Lower leg skin (tissue), 4 donors: ENCODE data around the gene TRPM3. TPM values are rescaled to one million over a fixed set of nuclear protein-coding genes. Genes with fewer than 3 reads are reported as not detected.

ENCODE experiments used
- DNase-seq, 2 donors: peaks; one replicate each; pipeline ENCODE4 v3.0.0-alpha.2; 2019; ENCODE audit warnings: low spot score in 2 of 2
- H3K4me3 ChIP-seq: fragments of 200-600 bp; sonication (generic); 2 replicates; pipeline ENCODE4 v1.5.1; 2017; ENCODE audit warnings: mild to moderate bottlenecking, low read depth; ENCODE audit not compliant: poor library complexity, severe bottlenecking
- POLR2A ChIP-seq, 2 donors: fragments of 450-650 bp; IDR thresholded peaks; one replicate each; pipeline ENCODE4 v1.6.1; 2016 to 2017; ENCODE audit warnings: antibody characterized with exemption in 2 of 2, mild to moderate bottlenecking in 1 of 2, moderate library complexity in 1 of 2
- WGBS, 2 donors: methylation state at CpG; one replicate each; pipeline ENCODE4 v1.1.5; 2018; 5-methylcytosine and 5-hydroxymethylcytosine counted together
- intact Hi-C: fragments of 100-400 bp; cut with DNase I; formaldehyde crosslinking; loops from one replicate; pipeline ENCODE4 v1.15.0; 2023; ENCODE audit warnings: low total_unique reads
- total RNA-seq, 4 donors: library from RNA; depleted of rRNA; stranded (reverse); fragments of >200 nt; gene quantifications; one replicate each; pipeline ENCODE4 v1.1.0, GENCODE V29; 2016
- TF ChIP-seq, protein P1 (sequence below), 3 donors: fragments of 450-650 bp; IDR thresholded peaks; one replicate each; pipeline ENCODE4 v1.5.1; 2016; ENCODE audit warnings: antibody characterized with exemption in 3 of 3, mild to moderate bottlenecking in 3 of 3, moderate library complexity in 2 of 3

Gene TRPM3
- total RNA-seq, 4 donors from 2014 or later, result 0.10 to 0.29 TPM; not detected in 2

DNA sequence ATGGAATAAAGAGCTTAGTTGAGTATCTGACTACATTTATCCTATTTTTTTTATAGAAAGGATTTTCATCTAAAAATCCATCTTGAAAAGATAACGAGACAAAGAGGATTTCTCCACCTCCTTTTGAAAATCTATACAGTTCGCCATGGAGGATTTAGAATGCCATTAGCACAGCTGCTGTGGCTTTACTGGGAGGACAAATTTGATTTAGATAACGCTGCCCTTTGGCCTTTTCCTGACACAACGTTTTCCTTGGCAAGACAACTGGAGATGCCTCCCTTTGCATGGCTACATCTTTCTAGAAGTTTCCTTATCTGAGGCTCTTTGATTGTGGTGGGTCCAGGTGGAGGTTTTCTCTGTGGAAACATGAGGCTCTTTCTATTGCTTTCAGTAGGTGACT, 560.3 kb downstream of the TRPM3 start:
- TF ChIP-seq, protein P1, sequence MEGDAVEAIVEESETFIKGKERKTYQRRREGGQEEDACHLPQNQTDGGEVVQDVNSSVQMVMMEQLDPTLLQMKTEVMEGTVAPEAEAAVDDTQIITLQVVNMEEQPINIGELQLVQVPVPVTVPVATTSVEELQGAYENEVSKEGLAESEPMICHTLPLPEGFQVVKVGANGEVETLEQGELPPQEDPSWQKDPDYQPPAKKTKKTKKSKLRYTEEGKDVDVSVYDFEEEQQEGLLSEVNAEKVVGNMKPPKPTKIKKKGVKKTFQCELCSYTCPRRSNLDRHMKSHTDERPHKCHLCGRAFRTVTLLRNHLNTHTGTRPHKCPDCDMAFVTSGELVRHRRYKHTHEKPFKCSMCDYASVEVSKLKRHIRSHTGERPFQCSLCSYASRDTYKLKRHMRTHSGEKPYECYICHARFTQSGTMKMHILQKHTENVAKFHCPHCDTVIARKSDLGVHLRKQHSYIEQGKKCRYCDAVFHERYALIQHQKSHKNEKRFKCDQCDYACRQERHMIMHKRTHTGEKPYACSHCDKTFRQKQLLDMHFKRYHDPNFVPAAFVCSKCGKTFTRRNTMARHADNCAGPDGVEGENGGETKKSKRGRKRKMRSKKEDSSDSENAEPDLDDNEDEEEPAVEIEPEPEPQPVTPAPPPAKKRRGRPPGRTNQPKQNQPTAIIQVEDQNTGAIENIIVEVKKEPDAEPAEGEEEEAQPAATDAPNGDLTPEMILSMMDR (IDR thresholded peaks at IDR 0.05), result no peak
- no peak for TF ChIP-seq POLR2A (IDR thresholded peaks at IDR 0.05)
- no peak for DNase-seq
- WGBS, 2 donors, result 75 to 83% methylated on average over 4 of the region's 4 CpGs
- intact Hi-C loops, result no loop called here
- H3K4me3 ChIP-seq, result no peak overlapping the region

DNA sequence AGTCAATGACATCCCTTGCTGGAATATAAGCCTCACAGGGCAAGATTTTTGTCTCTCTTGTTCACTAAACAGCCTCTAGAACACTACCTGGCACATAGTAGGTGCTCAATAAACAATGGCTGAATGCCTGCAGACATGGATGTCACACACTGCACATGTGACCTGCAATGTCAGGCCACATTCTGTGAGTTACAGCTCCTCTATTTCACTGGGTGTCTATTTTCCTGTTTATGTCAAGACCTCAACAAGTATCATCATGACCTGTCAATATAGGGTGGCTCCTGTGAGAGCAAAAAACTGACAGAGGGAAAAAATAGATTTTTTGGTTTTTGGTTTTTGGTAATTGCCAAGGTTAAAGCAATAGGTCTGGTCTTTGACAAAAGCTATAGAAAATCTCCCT, 562.3 kb downstream of the TRPM3 start:
- DNase-seq, result no peak
- intact Hi-C loops, result no loop called here
- TF ChIP-seq, protein P1 (IDR thresholded peaks at IDR 0.05), result no peak
- TF ChIP-seq POLR2A (IDR thresholded peaks at IDR 0.05), result no peak
- no peak overlapping the region for H3K4me3 ChIP-seq

DNA sequence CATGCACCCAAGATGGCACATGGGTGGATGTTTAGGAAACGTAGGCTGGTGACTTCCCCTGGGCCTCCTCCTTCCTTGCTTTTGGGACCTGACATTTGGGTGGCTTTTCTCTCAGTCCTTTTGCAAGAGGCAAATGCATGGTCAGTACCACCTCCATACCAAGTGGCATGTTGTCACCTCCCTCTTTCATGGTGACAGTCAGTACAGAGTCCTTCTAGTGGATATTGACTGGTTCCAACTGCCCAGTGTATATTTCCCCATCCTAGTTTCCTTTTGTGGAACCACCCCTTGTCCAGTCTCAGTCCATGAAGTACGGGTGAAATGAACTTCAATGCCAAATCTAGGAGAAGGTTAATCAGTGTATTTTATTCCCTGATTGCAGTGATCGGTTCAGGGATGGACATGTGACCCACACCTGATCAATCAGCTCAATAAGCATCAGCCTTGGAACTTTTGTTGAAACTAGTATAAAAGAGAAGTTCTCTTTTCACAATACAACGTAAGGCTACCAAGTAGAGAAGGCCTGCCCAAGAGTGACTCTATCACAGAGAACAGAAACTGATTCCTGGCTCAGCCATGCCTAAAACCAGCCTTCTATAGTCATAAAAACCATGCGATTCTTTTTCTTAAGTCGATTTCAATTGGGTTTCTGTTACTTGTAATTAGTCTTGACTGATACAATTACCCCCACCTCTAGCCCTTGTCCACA, 563.6 kb downstream of the TRPM3 start:
- intact Hi-C loops, result no loop called here
- 76 to 85% methylated on average over 6 of the region's 6 CpGs for WGBS, 2 donors
- DNase-seq, result no peak
- TF ChIP-seq, protein P1 (IDR thresholded peaks at IDR 0.05), result no peak
- no peak for TF ChIP-seq POLR2A (IDR thresholded peaks at IDR 0.05)
- H3K4me3 ChIP-seq, result no peak overlapping the region

DNA sequence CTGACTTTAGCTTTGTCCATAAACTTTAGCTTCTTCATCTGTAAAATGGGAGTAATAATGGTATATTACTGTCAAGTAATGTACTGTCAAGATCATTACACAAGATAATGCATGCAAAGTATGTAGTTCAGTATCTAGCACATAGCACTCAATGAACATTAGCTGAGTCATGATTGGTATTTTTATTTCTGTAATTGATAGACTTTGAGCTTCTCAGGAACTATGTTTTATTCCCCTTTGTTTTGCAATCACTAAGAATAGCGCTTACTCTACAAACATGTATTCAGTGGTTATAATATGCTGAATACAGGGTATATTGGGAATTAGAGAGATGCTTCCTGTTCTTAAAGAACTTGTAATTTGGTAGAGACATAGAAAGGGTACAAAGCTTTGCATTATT, 564.6 kb downstream of the TRPM3 start:
- H3K4me3 ChIP-seq, result no peak overlapping the region
- 95 to 97% methylated on average over 1 of the region's 1 CpG for WGBS, 2 donors
- DNase-seq, result no peak
- no peak for TF ChIP-seq POLR2A (IDR thresholded peaks at IDR 0.05)
- TF ChIP-seq, protein P1 (IDR thresholded peaks at IDR 0.05), result no peak
- intact Hi-C loops, result no loop called here

DNA sequence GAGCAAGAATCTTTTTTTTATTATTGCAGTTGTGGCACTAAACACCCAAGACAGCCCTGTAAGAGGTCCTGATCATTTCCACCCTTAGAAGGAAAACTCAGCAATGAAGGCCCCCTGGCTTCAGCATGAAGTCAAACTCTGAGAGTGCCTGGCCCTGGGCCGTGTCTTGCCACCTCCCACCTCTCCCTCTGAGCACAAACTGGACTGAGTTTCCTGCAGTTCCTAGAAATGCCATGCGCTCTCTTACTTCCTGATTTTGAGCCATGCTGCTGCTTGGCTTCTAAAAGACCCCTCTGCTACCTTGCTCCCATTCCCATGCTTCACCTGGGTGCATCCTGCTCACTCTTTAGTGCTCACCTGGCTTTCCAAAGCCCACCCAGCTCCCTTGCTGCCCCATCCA, 566.5 kb downstream of the TRPM3 start:
- TF ChIP-seq POLR2A (IDR thresholded peaks at IDR 0.05), result no peak
- TF ChIP-seq, protein P1 (IDR thresholded peaks at IDR 0.05), result no peak
- WGBS, 2 donors, result 70 to 76% methylated on average over 2 of the region's 2 CpGs
- DNase-seq, result no peak
- H3K4me3 ChIP-seq, result no peak overlapping the region
- intact Hi-C loops, result no loop called here
